Psoas muscle (tissue), 8 donors: Measurements from ENCODE around the gene PDLIM3. TPM values are rescaled to one million over a fixed set of nuclear protein-coding genes. Genes with fewer than 3 reads are reported as not detected.
A peak's percentile ranks its signal among the peaks of the same experiment; 100 is the strongest.

Experiments used
- ATAC-seq, 4 donors: fragments of 200-7000 bp; cut with Tn5 transposase; one replicate each; pipeline ENCODE4 v1.9.1; 2020; ENCODE audit warnings: moderate library complexity in 3 of 4, mild to moderate bottlenecking in 2 of 4
- DNase-seq, 2 donors: peaks; one replicate each; pipeline ENCODE4 v3.0.0-alpha.2; 2020
- H3K27ac ChIP-seq: fragments of 200-600 bp; one replicate; pipeline ENCODE4 v1.8.0; 2022
- H3K27me3 ChIP-seq, 3 donors: fragments of 200-600 bp in 1 of 3; one replicate each; pipeline versions ENCODE4 v1.6.1 to v1.8.0; 2013 to 2022; ENCODE audit warnings: low read length in 2 of 3, mild to moderate bottlenecking in 2 of 3, moderate library complexity in 1 of 3; ENCODE audit not compliant: insufficient read depth in 3 of 3
- H3K36me3 ChIP-seq, 2 donors: fragments of 200-600 bp in 1 of 2; one replicate each; pipeline versions ENCODE4 v1.6.1 to v1.8.0; 2013 to 2022; ENCODE audit warnings: low read depth in 1 of 2, mild to moderate bottlenecking in 1 of 2, moderate library complexity in 1 of 2; ENCODE audit not compliant: insufficient read depth in 1 of 2
- H3K4me1 ChIP-seq: fragments of 200-600 bp; one replicate; pipeline ENCODE4 v1.8.0; 2022
- H3K4me3 ChIP-seq: fragments of 200-600 bp; one replicate; pipeline ENCODE4 v1.8.0; 2022; ENCODE audit warnings: mild to moderate bottlenecking
- H3K9me3 ChIP-seq: fragments of 200-600 bp; one replicate; pipeline ENCODE4 v1.8.0; 2022
- CTCF ChIP-seq: fragments of 200-600 bp; IDR thresholded peaks from one replicate; pipeline ENCODE4 v1.8.0; 2022; ENCODE audit warnings: antibody characterized with exemption
- WGBS, 3 donors: extraction: QIAGEN DNeasy Blood & Tissue Kit; methylation state at CpG; one replicate each; pipeline versions ENCODE4 v1.1.6 to v1.1.7; 2013; 5-methylcytosine and 5-hydroxymethylcytosine counted together
- intact Hi-C, 2 donors: fragments of 100-400 bp; cut with DNase I; formaldehyde crosslinking; loops; one replicate each; pipeline versions ENCODE4 v1.11.0 to v1.14.2; 2022
- polyA plus RNA-seq, 3 donors: library from polyadenylated mRNA; stranded (reverse); fragments of 200-250 nt; gene quantifications; one replicate each; pipeline ENCODE4 v1.2.3, GENCODE V29; 2013
- total RNA-seq, 4 donors: library from RNA; stranded (reverse); fragmentation: NEBNext Ultra II Directional in 2 of 4; extraction: Animal tissue kit (Norgen Biotek cat#: 25700) in 2 of 4; gene quantifications; one replicate each; pipeline versions ENCODE4 v1.2.1 to v1.2.4, GENCODE V29; 2021 to 2023
- donor health status: healthy with polysubstance abuse.
- donor health status: DM: no; HTN: no; CAD: no; lungs with moderate emphysema.
- donor health status: Bipolar disorder and iron deficiency.
- donor health status: healthy.
- donor health status: DM: yes; HTN: yes; CAD: no.
- donor health status: DM: no; HTN: no; CAD: no.
- donor health status: DM: no; HTN: no; CAD: no.
- donor health status: DM: yes; HTN: yes; CAD: no.

Gene PDLIM3
- total and polyA plus RNA-seq, 7 donors = 703 to 5,341 (median 2,718) TPM

- WGBS, 3 donors = 32 to 67% (median 38%) methylated on average over 3 of the region's 3 CpGs
- no peaks in the 10 kb centered on the region for H3K36me3 ChIP-seq
- no peak for DNase-seq
- no peaks in the 10 kb centered on the region for H3K27me3 ChIP-seq
- peak in 3 of 4 donors; percentile 26 to 48 (median 41) for ATAC-seq
- peak overlapping the region; percentile 97 for H3K27ac ChIP-seq
- no peak for TF ChIP-seq CTCF
- H3K4me1 ChIP-seq = peaks cover 30% of the 10 kb centered on the region
- intact Hi-C loops = no loop called here
- peak overlapping the region; percentile 69 for H3K4me3 ChIP-seq
- H3K9me3 ChIP-seq = no peaks in the 10 kb centered on the region
Measured at GRCh38 chr4:185578284-185578683, 43.0 kb upstream of the PDLIM3 start.

DNA sequence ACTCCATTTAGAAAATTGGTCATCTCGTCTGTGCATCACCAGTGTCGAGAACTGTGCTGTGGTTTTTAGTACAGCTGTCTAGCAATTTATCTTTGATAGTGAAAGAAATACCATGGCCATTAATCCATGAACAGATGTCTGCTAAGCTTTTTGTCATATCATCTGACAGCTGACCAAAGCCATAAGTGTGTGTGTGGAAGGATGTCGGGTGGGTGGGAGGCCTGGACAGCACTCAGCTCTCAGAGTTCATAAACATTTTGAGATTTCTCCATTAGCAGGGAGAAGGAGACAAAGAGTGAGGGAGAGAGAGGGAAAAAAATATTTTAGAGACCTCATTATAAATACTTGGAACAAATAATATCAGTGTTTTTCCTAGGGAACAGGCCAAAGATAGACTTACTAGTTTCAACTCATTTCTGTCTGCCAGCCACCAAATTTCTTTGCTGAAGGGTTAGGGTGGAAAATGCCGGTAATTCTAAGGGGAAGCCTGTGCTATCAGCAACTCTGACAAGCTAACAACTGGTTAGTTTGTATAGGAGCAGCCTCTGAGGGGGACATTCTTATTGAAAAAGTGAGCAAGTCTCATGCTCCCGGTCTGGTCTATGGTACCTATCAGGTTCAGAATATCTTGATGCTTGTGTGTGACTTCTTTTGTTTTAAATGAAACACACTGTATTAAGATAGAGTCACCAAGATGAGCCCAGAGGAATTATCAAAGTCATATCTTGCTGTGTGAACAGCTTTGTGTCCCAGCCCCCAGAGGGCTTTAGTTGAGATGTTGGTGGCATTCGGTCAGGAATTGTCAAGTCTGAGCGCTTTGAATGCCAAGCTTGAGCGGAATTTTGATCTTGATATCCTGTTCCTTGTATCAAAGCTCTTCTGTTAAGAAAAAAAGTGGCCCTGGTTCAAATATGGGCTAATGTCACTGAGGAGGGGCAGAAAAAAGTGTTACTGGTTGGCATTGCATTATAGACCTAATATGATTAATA, 41.9 kb upstream of the PDLIM3 start:
- Histone ChIP-seq H3K4me3 (peak overlapping the region; percentile 69), H3K27ac (peak overlapping the region; percentile 97), H3K9me3 (no peaks in the 10 kb centered on the region), H3K36me3 (no peaks in the 10 kb centered on the region), H3K27me3 (no peaks in the 10 kb centered on the region), H3K4me1 (peaks cover 36% of the 10 kb centered on the region)
- DNase-seq (no peak), ATAC-seq (peak; percentile 70 to 77 (median 76))
- intact Hi-C loops = no loop called here
- WGBS, 3 donors = 27 to 39% (median 28%) methylated on average over 8 of the region's 8 CpGs
- no peak for TF ChIP-seq CTCF

DNA sequence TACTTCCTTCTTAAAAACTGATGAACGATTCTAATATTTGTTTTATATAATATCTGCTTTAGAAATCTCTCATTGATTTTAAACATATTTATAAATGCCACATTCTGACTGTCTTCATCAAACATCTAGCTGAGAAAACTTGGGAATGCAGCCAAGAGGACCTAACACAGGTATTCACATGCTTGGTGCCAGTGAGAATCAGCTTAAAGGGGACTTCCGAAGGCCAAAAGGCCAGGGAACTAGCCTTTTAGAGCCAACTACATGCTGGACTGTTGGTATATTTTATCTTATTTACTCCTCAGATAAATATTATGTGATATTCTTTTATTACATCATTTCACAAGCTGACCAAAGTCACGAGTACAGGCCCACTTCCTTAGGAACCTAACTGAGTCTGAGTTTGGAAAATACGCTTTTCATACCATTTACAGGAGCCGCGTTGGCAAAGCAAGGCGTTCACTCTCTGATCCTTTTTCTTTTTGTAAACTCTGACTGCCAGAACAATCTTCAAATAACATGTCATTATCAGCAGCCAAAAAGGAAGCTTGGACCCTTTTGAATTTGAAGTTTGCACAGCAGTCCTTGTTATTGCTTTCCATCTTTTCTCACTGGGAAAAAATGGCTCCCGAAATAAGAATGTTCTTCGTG, 41.1 kb upstream of the PDLIM3 start:
- DNase-seq (no peak), ATAC-seq (no peak)
- Histone ChIP-seq H3K27ac (peak overlapping the region; percentile 97), H3K27me3 (no peaks in the 10 kb centered on the region), H3K36me3 (no peaks in the 10 kb centered on the region), H3K9me3 (no peaks in the 10 kb centered on the region), H3K4me3 (peak overlapping the region; percentile 69), H3K4me1 (peaks cover 37% of the 10 kb centered on the region)
- intact Hi-C loops = no loop called here
- no peak for TF ChIP-seq CTCF
- WGBS, 3 donors = 31 to 47% (median 34%) methylated on average over 9 of the region's 9 CpGs

- H3K36me3 ChIP-seq = no peaks in the 10 kb centered on the region
- TF ChIP-seq CTCF = no peak
- peak; percentile 52 to 83 for DNase-seq
- no peaks in the 10 kb centered on the region for H3K27me3 ChIP-seq
- 15 to 28% (median 21%) methylated on average over 10 of the region's 10 CpGs for WGBS, 3 donors
- H3K27ac ChIP-seq = peak overlapping the region; percentile 97
- H3K4me3 ChIP-seq = peak overlapping the region; percentile 69
- peak; percentile 69 to 85 (median 79) for ATAC-seq
- H3K9me3 ChIP-seq = no peaks in the 10 kb centered on the region
- peaks cover 49% of the 10 kb centered on the region for H3K4me1 ChIP-seq
- intact Hi-C loops = loop anchor here (2.0 to 5.0 kb wide), 2 partner anchors 36 to 39 kb away; partner anchors contain the start of gene PDLIM3 (in 2 of the 2)
Measured at GRCh38 chr4:185573651-185574199, 38.4 kb upstream of the PDLIM3 start.
